ENCODE data around the gene DIP2B. TPM values are rescaled to one million over a fixed set of nuclear protein-coding genes. Genes with fewer than 3 reads are reported as not detected.
A peak's percentile ranks its signal among the peaks of the same experiment; 100 is the strongest.

Gene DIP2B
- total and polyA plus RNA-seq, 2 of the 13 experiments (the other 11 are each of a cell fraction or from before 2014, with no cell fraction given) = 32.1 to 35.8 TPM

GRCh38 chr12:50727466-50727865 lies 222.7 kb downstream of the DIP2B start (continued):
- no peak for TF ChIP-seq RBFOX2 (IDR thresholded peaks at IDR 0.05; ENCODE audit: low read depth, low read length)
- no peak for TF ChIP-seq ZXDC (CRISPR knock-in tag; IDR thresholded peaks at IDR 0.05)

- FAIRE-seq (no peak), DNase-seq (ENCODE audit: low spot score) (no peak), ATAC-seq (no peak)
- H3K27ac ChIP-seq (ENCODE audit: extremely low read length, insufficient read depth, low read length) = no peak overlapping the region
- ChIA-PET POLR2A (no interaction called here), CTCF (ENCODE audit: low intra/inter-chr PET ratio, low total read pairs) (no interaction called here)
- intact Hi-C loops (cut with micrococcal nuclease; ENCODE audit: unreplicated experiment) = no loop called here
- BruUV-seq (replicated peaks) = no TSS peak
- H3K4me3 ChIP-seq (replicated peaks in 1 of 3; ENCODE audit: insufficient read depth in 1 of 3, low read depth in 2 of 3, low read length in 3 of 3) = no peak overlapping the region
- H3K27me3 ChIP-seq (ENCODE audit: control insufficient read depth in 1 of 2, insufficient read depth in 2 of 2, low read length in 2 of 2) = no peaks in the 10 kb centered on the region
- H3K9me3 ChIP-seq (ENCODE audit: low read length) = no peaks in the 10 kb centered on the region
- TF ChIP-seq PRDM15 (CRISPR knock-in tag; IDR thresholded peaks at IDR 0.05) (0 out of 2 replicates have a peak, but pooled peaks have one; percentile 28), ZNF780A (CRISPR knock-in tag; IDR thresholded peaks at IDR 0.05) (no peak)
- H2AFZ ChIP-seq (ENCODE audit: low read length) = no peak overlapping the region
- in situ Hi-C loops (cut with HindIII; ENCODE audit: extremely low pct_ligation_motif_present, low pct_unique_long_range_greater_than_20kb) = no loop called here
- H3K4me2 ChIP-seq (ENCODE audit: low read depth, low read length) = no peak overlapping the region
- H3K79me2 ChIP-seq (ENCODE audit: insufficient read depth, low read length) = no peaks in the 10 kb centered on the region
- H3K36me3 ChIP-seq (replicated peaks in 1 of 2; ENCODE audit: control insufficient read depth in 1 of 2, insufficient read depth in 2 of 2, low read length in 2 of 2) = peaks cover 31 to 93% of the 10 kb centered on the region in 2 experiments
- H3K4me1 ChIP-seq (ENCODE audit: insufficient read depth, low read length) = no peaks in the 10 kb centered on the region
- H3K9ac ChIP-seq (ENCODE audit: insufficient read depth, low read depth, low read length) = no peak overlapping the region
- 99% methylated on average over 7 of the region's 7 CpGs for WGBS (ENCODE audit: low lambda C conversion rate)
- H4K20me1 ChIP-seq (ENCODE audit: insufficient read depth, low read length) = no peaks in the 10 kb centered on the region
These were observed 223.6 kb downstream of the DIP2B start for GRCh38 chr12:50728417-50728816.
